Fibroblast of skin of abdomen (primary cell): ENCODE measurements around the gene C1QTNF1.

Experiments used
- DNase-seq: peaks from one replicate; pipeline ENCODE4 v3.0.0-alpha.2; 2013

C1QTNF1 gene

GRCh38 chr17:79095345-79096055, 71.5 kb downstream of the C1QTNF1 start:
- DNase-seq, result no peak

GRCh38 chr17:79096477-79096876, 72.5 kb downstream of the C1QTNF1 start:
- no peak for DNase-seq

GRCh38 chr17:79097226-79098055, 73.5 kb downstream of the C1QTNF1 start:
- no peak for DNase-seq

- DNase-seq, result no peak
Measured at GRCh38 chr17:79098282-79098867, 74.4 kb downstream of the C1QTNF1 start.
